Right lung (tissue), 10 donors: ENCODE measurements around the gene ZNF550. TPM values are rescaled to one million over a fixed set of nuclear protein-coding genes. Genes with fewer than 3 reads are reported as not detected.

Experiments
- DNase-seq, 2 donors: peaks; one replicate each; pipeline ENCODE4 v3.0.0-alpha.2; 2013
- long read RNA-seq, 8 donors: transcript quantifications; one replicate each; lab custom pipeline, GENCODE V29; 2026
- polyA plus RNA-seq, 5 donors: library from polyadenylated mRNA; unstranded; fragments of 120-200 nt; gene quantifications; one replicate each; pipeline versions ENCODE4 v1.2.1 to v1.2.3, GENCODE V29; 2013; ENCODE audit warnings: inconsistent platforms in 1 of 5, low replicate concordance in 1 of 5; ENCODE audit not compliant: insufficient read length in 5 of 5, insufficient read depth in 1 of 5

Gene ZNF550
- polyA plus RNA-seq: 10 to 100 TPM; 16.2 to 31.2 (median 23.6) TPM
- long read RNA-seq, donor 1, partial matches to known transcripts: 22 of 25 reads
- long read RNA-seq, donor 1, other reads (novel, unspliced or antisense): 0 of 25 reads
- long read RNA-seq, donor 2, partial matches to known transcripts: 0 of 4 reads
- long read RNA-seq, donor 2, other reads (novel, unspliced or antisense): 0 of 4 reads
- long read RNA-seq, donor 3, partial matches to known transcripts: 0 of 1 reads
- long read RNA-seq, donor 3, other reads (novel, unspliced or antisense): 0 of 1 reads
- long read RNA-seq, donor 4, partial matches to known transcripts: 14 of 14 reads
- long read RNA-seq, donor 4, other reads (novel, unspliced or antisense): 0 of 14 reads
- long read RNA-seq, donor 5, partial matches to known transcripts: 36 of 44 reads
- long read RNA-seq, donor 5, other reads (novel, unspliced or antisense): 5 of 44 reads
- long read RNA-seq, donor 6, full-length matches to known transcripts: 4 of 9 reads
- long read RNA-seq, donor 6, partial matches to known transcripts: 5 of 9 reads
- long read RNA-seq, donor 6, other reads (novel, unspliced or antisense): 0 of 9 reads
- long read RNA-seq, donor 7, full-length matches to known transcripts: 1 of 34 reads
- long read RNA-seq, donor 7, partial matches to known transcripts: 33 of 34 reads
- long read RNA-seq, donor 7, other reads (novel, unspliced or antisense): 0 of 34 reads
- long read RNA-seq, donor 8, partial matches to known transcripts: 0 of 2 reads
- long read RNA-seq, donor 8, other reads (novel, unspliced or antisense): 0 of 2 reads

DNA sequence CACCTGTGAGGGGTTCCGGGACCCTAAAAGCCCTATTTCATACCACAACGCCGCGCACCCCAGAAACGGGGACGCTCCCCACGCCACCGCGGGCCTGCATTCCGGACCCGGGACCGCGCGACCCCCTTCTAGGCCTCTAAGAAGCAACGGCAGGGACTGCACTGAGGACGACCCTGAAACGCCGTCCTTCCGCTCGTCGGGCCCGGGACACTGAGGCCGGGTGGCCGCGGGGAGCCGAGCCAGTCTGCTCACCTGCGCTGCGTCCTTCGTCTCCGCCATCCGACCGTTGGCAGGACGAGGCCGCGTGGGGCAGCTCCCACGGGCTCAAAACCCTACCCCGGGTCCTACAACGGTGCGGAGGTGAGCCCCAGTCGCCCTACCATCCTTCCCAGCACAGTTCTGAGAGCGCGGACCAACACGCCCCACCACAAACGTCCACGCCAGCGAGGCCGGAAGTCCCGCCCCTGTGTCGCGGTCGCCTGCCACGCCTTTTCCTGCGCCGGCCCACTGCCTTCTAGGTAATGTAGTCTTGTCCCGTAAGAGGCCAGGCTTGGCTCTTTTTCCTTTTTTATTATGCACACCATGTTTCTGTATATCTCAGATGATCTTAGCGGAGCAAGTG, at the start of gene ZNF550:
Gene ZNF550 (minus strand): TSS at position 460 of the 622 bp plus-strand sequence. CDS start 181 bp downstream, at position 279.
- peak; percentile 85 to 88 for DNase-seq

DNA sequence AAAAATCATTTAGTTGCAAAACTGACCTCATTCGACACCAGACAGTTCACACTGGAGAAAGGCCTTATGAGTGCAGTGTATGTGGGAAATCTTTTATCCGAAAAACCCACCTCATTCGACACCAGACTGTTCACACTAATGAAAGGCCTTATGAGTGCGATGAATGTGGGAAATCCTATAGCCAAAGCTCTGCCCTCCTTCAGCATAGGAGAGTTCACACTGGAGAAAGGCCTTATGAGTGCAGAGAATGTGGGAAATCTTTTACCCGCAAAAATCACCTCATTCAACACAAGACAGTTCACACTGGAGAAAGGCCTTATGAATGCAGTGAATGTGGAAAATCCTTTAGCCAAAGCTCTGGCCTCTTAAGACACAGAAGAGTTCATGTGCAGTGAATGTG, 47.3 kb upstream of the ZNF550 start:
- DNase-seq: no peak

DNA sequence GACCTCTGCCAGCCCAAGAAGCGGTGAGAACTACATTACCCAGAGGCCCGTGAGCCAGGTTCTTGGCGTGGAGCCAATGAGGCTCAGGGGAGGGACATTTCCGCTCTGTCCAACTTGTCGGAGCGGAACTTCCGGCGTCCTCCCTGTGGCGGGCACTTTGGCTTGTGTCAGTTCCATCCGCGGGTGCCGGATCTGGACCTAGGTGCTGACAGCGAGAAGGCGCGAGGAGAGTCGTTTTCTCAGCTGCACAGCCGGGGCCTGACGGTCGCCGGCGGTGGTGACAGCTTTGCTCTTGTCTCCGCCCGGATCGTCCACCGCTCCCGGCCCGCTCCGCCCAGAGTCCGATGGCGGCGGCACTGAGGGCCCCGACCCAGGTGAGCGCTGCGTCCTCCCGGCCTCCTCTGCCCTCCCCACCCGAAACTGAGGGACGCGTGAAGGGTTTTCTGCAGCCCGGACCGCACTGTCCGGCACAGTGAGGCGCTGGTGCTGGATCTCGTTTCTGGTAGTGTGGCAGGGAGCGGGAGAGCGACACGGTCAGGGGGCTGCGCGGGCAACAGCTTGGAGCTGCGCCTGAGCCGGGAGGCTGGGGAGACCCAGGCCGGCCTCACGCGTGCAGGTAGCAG, 40.2 kb upstream of the ZNF550 start, which contains the start of gene ZNF530:
Gene ZNF530 (plus strand): TSS at position 125 of the 623 bp plus-strand sequence. CDS start 4,461 bp downstream, outside the sequence.
- peak; percentile 91 to 92 for DNase-seq

DNA sequence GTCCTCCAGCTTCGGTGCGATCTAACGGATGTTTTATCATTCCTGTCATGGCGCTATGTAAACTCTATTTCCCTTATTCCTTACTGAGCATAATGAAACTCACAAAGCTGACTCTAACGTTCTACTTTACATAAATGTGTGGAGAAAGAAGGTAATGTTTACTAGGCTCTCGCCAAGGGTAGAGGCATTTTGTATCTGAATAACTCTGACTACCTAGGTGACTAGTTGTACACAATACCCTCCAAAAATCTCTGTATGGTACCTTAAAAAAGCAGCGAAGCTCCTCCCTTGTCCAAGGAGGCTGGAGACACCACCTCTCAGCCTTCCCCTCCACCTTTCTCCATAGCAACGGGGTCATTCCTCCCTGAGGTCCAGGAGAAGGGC, 39.7 kb upstream of the ZNF550 start:
- no peak for DNase-seq

DNA sequence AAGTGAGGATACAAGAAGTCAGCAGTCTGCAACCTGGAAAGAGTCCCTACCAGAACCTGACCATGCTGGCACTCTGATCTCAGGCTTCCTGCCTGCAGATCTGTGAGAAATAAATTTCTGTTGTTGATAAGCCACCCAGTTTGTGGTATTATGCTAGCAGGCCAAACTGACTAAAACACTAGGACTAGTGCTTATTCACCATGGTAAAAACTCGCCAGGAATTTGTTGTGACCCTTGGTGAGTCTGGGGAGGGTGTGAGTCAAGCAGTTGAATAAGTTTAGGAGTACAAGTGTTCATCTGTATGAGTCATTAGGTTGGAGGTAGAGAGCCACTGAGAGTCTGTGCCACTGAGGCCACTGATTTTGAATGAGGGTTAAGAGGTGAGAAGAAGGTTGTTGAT, 27.9 kb upstream of the ZNF550 start:
- DNase-seq: no peak

DNA sequence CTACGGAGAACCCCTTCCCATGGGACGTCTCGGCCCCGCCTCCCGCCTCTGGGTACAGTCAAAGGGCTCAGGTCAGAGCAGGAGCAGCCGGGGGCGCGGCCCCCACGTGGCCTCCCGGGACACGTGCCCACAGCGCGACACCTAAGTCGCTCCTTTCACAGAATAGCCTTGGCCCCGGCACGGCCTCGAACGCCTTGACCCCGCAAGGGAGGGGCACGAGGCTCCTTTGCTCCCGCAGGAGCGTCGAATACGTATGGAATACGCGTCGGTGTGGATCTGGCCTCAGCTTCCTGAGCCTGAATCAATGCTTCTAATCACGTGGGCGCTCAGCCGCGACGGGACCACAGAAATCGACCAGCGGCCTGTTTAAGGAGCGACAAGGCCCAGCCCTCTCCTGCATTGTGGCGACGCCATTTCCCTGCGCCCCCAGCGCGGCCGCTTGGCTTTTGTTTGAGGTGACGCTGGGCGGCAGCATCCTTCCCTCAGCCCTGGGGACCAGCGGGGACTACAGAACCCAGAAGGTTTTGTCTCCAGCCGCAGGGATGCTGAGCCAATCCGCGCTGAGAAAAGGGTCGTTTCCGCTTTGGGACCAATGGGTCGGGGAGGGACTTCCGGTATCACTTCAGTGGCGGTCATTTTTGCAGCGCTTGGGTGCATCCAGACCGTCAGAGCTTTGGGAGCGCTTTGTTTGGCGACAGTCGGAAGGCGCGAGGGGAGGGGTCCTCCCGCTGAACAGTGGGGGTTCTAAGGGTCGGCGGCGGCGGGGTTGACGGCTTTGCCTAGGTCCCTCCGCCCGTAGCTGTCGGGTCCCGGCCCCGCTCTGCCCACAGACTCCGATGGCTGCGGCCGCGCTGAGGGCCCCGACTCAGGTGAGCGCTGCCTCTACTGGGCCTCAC, 24.1 kb upstream of the ZNF550 start, which contains the start of gene ZIK1:
Gene ZIK1 (plus strand): TSS at position 625 of the 896 bp plus-strand sequence. CDS start 212 bp downstream, at position 837.
- peak; percentile 91 to 95 for DNase-seq

DNA sequence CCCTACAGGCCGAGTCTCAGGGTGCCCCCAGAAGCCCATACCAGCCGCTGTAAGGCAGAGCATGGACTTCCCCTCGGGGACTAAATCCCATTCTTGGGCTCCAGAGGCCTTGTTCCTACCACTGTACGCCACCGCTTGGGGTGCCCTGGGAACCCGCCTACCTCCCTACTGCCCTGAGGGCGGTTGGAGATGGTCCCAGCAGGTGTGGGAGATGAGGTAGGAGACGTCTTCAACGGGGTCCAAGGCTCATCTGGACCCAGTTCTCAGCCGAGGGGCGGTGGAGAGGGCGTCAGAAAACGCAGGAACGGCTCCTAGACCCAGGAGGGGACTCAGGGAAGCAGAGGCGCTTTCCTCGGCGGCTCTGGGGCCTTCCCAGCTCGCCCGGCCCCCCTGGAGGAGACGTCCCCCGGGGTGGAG, 23.4 kb upstream of the ZNF550 start:
- DNase-seq: peak in 1 of 2 donors; percentile 4

DNA sequence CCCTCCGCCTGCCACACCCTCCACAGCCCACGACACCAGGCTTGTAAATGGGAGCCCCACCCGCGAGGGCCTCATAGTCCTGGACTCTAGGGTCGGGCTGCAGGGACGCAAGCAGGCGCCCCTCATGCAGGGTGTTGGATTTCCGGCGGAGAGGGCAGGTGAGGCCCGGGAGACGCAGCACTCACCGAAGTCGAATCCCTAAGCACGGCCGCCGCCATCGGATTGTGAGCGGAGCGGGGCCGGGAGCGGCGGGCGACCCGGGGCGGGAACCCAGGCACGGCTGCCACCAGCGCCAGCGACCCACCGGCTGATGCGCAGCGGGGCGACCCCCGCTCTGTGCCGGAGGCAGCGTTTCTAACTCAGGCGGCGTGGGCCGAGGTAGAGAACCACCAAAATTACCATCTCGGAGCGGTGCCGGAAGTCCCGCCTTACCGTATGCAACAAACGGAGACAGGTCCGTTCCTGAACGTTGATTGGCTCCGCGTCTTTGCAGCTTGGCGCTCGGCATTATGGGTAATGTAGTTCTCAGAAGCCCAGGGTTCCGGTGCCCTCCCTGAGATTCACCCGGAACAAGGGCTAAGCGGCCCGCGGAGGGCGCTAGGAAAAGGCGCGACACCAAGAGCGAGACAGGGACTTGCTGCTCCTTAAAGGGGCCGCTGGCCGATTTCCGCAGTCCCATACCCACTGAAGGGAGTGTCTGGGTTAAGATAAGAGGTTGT, 19.0 kb upstream of the ZNF550 start, which contains the start of gene ZNF416:
Gene ZNF416 (minus strand): TSS at position 425 of the 719 bp plus-strand sequence. CDS start 207 bp downstream, at position 218.
- peak; percentile 96 to 98 for DNase-seq

DNA sequence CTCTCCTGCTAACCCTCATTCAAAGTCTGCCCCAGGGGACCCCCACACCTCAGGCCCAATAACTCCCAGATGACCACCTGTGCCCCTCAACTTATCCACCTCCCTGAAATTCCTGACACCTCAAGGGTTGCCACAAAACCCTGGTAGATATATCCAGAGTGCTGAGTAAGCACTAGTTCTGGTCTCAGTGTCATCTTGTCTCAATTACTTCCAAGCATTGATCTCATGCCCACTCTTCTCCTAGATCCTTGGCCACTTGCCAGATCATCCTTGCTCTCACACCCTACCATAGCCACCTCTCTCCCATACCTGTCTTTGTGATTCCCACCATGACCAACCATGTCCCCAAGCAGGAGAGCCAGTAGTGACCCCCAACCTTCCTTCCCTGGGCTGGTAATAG, 17.0 kb upstream of the ZNF550 start:
- DNase-seq: no peak

DNA sequence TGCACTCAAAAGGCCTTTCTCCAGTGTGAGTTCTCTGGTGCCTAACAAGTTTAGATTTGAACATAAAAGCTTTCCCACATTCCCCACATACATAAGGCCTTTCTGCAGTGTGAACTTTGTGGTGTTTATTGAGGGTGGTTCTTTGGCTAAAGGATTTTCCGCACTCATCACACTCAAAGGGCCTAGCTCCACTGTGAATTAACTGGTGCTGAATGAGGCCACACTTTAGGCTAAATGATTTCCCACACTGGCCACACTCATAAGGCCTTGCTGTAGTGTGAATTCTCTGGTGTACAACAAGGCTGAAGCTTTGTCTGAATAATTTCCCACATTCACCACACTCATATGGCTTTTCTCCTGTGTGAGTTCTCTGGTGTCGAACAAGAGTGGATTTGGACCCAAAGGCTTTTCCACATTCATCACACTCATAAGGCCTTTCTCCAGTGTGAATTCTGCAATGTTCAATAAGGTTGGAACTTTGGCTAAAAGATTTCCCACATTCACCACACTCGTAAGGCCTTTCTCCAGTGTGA, 12.8 kb upstream of the ZNF550 start:
- no peak for DNase-seq

DNA sequence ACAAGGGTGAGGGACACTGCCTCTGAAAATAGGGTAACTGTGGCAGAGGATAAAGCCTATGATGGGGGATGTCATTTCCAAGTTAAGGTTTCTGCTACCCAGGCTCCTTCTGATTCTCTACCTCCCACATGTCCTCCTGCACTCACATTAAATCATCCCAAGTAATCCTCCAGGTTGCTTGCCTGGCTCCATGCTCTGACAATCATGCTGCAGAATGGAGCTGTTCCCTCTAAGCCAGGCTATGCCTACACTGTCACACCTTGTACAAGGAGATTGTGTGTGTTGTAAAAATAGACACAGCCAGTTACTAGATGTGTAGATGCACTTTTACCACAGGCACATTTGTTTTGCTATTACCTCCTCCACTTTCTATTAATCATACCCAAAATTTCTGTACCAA, 11.0 kb upstream of the ZNF550 start:
- no peak for DNase-seq

DNA sequence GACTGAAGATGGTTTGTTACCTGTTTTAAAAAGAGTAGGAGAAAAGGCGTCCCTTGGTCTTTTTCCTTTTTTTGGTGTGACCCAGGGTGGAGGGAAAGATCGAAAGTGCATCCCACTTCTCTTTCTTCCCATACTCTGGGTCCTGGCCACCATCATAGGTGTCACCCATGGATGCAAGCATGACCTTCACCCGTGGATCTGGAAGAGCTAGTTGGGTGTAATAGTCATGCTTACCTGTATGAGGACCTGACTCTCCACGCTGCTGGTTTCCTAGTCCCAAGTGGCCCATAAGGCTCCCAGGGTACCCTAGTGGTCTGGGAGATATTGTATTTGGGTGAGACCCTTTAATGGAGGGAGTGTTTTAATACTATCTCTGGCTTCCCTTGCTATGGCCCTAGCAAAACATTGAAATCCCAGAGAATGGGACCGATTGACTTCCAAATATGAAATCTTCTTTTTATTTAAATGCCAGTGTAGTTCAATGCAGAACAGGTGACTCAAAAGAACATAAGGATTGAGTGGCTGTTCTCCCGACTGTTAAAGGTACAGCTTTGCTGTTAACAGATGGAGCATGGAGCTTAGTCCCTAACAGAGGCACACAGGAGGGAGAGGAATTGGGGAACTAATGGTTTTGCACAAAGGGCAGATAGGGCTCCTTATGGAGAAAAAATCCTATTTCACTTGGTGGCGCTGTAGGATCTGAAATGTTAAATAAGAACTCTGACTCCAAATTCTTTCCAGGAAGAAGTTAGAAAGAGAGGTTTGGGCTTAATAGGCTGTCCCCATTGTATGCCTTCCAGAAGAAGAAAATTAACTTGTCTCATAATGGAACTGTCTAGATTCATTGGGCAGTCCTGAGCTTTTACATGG, 7.0 kb upstream of the ZNF550 start:
- no peak for DNase-seq

DNA sequence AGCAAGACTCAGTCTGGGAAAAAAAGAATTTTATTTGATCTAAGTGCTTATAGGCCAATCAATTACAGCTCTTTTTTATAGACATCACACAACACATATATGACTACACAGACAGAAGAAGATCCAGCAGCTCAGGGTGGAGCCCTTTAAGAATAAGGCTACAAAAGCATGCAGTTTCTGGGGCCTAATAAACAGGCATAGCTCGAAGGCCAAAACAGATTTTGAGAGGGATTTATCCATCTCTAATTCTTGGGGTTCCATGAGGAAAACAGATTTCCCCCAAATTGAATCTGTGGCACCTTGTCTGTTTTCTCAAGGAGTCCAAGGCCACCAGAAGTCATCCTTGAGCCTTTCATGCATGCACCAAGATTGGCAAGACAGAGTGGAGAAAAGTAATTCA, 3.9 kb upstream of the ZNF550 start:
- DNase-seq: no peak

DNA sequence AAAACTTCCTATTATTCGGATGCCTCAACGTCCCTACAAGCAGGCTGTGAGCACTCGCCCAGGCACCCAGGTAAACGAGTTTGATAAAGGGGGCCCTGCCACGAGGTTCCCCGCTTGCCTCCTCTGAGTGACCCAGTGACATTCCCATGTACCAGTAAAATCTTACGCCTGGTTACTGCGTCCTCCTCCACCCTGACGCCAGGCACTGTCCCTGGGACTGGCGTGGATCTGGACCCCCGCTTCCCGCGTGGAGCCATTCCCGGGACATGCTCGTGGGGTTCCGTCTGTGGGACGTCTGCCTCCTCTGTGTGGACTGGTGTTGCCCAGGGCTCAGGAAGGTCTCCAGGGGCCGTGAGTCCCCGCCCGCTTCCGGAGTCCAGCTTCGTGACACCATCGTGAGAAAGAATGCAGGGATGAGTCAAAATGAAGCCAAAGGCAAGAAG, 407 bp upstream of the ZNF550 start:
- peak in 1 of 2 donors; percentile 11 for DNase-seq

DNA sequence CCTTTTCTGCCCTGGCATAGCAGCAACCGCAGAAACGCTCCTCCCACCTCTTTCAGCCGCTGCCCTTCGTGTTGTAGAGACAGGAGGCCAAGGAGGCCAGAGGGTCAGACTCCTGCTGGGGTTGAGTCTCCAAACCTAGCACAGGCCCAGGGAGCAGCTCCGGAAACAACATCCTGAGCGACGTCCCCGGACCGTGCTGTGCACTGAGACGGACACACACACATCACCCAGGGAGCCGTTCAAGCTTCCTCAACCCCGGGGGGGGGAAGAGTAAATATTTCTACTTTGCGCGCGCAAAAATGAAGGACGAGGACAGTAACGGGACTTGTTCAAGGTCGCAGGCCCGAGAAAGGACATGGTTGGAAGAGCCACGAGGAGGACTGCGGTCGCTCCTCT, 657 bp downstream of the ZNF550 start:
- DNase-seq: peak in 1 of 2 donors; percentile 9

DNA sequence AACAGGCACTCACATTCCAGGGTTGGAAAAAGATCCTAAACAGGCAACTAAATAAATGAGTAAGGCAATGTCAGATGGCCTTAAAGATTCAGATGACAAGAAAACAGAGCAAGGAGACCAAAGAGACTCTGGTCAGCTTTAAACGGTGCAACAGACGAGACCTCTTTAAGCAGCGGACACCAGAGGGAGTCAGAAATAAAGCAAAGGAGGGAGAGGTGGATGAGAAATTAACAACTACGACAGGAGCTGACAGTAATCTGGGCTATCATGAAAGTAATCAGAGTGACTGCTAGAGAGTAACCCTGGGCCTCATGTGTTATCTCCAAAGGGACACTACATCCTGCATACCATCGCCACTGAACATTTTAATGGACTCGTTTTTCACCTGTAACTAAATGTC, 1.1 kb downstream of the ZNF550 start:
- no peak for DNase-seq

DNA sequence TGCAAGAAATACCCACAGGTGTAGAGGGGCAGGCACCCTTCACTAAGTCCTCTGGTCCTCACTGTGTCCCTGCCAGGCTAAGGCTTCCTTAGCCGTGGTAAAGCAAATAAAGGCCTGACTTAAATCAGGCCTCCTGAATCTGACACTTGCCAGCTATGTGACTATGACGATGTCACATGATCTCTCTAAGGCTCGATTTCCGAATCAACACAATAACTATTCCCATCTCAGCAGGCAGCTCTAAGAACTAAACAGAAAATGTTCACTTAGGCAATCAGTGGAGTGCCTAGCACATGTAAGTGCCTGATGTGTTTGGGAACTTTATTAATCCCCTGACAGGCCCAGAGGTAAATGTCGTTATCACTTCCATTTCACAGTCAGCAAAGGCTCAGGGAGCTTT, 2.0 kb downstream of the ZNF550 start:
- DNase-seq: no peak

DNA sequence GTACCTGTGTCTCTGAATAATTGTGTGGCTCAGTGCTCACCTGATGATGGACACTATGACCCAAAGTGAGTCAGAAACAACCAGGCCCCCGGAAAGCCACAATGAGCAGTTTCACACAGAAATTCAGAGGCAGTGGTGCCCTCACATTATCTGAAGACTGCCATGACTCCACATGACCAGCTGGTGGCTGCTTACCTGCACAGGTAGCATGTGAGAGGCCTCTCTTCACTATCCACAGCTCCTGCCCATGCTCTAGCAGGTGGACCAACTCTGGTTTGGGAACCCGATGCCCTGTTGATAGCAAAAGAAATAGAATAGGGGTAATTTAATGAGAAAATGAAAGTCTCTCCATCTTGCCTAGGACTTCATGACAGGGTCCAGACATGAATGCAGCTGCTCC, 7.2 kb downstream of the ZNF550 start:
- no peak for DNase-seq
